HG03378 (cell line): ENCODE data around the gene GABBR2.

Experiments
- ATAC-seq: cut with Tn5 transposase; IDR thresholded peaks from one replicate; pipeline ENCODE4 v1.9.1; 2021; ENCODE audit warnings: mild to moderate bottlenecking, moderate library complexity; ENCODE audit not compliant: unreplicated experiment

The GABBR2 gene

GRCh38 chr9:98708933-98709911 lies at the start of gene GABBR2:
Gene GABBR2 (minus strand): TSS chr9:98708935. CDS start chr9:98708737, 198 bp downstream.
- no peak for ATAC-seq

DNA sequence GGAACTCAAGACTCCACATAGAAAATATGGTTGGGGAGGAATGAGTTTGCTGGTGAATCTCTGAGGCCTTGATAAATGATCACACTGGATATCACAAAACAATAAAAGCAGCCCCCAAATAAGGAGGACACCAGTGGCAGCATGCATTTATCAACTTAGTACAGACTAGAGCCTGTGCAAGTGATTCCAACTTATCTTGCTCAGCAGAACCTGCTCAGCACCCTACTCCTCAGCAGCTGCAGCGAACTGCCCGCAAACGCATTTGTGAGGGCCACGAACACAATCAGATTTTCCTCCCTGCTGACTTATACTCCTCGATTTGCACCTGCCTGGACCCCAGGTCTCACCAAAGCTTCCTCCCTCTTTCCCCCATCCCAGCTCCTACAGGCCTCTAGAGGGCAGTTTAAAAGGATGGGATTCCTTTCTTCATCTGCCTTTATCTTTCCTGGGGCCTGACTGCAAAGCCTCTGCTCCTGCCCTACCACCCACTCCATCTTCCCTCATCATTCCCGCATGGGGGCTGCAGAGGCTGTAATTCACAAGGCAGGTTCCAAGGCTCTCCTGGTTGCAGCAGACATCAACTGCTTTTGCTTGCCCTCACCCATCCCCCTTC lies 46.4 kb upstream of the GABBR2 start:
- ATAC-seq, result no peak

- ATAC-seq, result no peak
Measured at GRCh38 chr9:98751210-98751609, 42.5 kb upstream of the GABBR2 start.

- ATAC-seq, result no peak
Measured at GRCh38 chr9:98750364-98751060, 41.8 kb upstream of the GABBR2 start.

GRCh38 chr9:98747476-98747875 lies 38.7 kb upstream of the GABBR2 start:
- no peak for ATAC-seq

GRCh38 chr9:98745470-98745869 lies 36.7 kb upstream of the GABBR2 start:
- no peak for ATAC-seq

- no peak for ATAC-seq
Measured at GRCh38 chr9:98743818-98744611, 35.3 kb upstream of the GABBR2 start.

- no peak for ATAC-seq
Measured at GRCh38 chr9:98743329-98743728, 34.6 kb upstream of the GABBR2 start.

DNA sequence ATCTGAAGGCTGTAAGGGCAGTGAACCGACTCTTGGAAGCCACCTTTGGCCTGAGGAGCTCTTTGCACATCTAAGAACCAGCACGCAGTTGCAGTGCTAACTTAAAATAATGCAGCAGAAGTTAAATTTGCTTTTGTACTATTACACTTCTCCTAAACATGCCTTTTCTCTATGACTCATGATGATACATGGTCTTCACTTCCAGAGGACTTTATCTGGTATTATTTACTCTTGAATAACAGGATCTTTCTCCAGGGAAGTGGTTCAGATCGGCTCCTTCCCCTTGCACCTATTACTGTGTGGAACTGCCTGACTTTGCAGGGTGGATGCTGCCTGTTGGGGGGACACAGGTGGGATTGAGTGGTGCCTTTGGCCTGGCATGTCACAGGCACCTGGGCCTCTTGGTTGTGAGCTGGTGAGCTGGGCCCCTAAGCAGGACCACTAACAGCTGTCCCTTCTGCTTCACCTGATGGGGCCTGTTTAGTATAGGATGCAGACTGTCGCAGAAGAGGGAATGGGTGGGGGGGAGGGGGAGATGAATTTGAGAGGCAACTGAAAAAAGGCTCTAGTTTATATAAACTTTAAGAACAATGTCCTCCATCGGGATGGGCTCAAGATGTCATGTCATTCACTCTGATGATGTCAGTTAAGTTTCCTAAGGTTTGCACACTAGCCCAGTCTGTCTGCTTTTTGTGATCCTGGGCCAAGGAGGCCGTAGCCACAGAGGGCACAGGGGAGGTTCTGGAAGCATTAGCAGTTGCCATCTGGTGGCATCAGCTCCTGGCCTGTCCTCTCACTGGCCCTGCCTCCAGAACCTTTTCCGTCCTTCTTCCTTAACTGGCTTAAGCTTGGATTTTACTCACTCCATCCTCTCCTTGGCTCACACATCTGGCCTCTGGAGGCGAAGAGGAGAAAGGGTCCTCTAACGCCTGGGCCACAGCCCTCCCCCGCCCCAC lies 33.9 kb upstream of the GABBR2 start:
- ATAC-seq, result no peak

DNA sequence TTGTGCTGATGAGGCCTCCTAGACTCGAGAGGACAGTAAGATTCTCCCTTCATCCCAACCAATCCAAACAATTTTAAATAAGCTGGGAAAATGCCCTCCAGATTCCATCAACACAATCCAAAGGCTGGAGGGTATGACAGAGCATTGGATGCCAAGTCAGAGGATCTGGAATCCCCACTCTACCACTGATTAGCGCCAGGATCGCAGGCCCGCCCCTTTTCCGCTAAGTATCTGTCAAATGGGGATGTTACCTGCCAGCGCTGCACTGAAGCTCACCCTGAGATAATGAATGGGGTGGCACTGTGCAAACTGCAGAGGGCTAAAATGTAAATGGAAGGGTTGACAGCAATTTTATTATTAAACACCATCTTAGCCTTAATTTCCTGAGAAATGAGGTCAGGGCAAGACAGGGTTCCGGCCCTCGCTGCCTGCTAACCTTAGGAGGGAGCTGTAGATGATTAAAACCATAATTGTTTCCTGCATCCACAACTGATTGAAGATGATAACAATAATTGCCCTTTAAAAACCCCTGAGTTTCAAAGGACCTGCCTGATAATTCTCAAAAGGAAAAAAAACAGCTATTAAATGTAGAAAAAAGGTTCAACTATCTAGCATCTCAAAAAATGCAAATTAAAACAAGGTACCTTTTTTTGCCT lies 31.6 kb upstream of the GABBR2 start:
- ATAC-seq, result no peak

DNA sequence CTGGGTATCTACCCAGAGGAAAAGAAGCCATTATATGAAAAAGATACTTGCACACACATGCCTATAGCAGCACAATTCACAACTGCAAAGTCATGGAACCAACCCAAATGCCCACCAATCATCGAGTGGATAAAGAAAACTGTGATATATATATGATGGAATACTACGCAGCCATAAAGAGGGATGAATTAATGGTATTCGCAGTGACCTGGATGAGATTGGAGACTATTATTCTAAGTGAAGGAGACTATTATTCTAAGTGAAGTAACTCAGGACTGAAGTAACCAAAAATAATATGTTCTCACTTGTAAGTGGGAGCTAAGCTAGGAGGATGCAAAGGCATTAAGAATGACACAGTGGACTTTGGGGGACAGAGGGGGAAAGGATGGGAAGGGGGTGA lies 30.0 kb upstream of the GABBR2 start:
- no peak for ATAC-seq

DNA sequence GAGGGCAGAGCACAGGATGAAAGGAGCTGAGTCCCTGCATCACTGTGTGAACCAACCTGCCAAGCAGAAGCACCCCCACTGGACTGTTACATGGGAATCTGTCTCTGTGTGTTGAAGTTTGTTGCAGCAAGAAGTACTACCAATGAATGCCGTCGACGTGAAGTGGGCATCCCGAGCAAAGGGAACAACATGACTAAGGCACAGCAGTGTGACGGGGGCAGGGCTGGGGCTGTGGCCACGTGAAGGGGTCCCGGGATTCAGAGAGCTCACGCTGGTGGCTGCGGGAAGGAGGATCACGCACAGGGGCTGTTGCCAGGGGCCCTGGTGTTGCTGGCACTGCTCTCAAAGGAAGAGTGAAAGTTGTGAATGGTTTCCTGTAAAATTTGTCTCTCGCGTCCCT lies 27.5 kb upstream of the GABBR2 start:
- no peak for ATAC-seq

GRCh38 chr9:98732801-98733200 lies 24.1 kb upstream of the GABBR2 start:
- ATAC-seq, result no peak

DNA sequence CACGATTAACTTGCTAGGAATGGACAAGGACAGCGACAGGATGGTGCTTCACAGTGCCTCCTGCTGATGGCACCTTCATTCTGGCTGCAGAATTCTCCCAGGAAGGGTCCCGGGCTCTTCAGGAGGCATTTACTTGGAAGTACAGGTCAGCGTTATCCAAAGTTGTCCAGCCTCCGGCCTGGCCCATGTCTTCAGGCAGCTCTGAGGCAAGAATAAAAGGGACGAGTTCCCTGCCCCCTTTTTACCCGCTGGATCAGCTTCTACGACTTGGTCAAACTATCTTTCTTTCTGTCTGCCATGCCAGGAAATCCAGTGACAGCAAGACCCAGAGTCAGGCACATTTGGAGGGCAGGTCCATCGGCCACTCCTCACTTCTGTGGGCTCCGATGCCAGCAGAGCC lies 23.4 kb upstream of the GABBR2 start:
- no peak for ATAC-seq

GRCh38 chr9:98730871-98731270 lies 22.1 kb upstream of the GABBR2 start:
- ATAC-seq, result no peak

GRCh38 chr9:98728500-98728899 lies 19.8 kb upstream of the GABBR2 start:
- no peak for ATAC-seq

DNA sequence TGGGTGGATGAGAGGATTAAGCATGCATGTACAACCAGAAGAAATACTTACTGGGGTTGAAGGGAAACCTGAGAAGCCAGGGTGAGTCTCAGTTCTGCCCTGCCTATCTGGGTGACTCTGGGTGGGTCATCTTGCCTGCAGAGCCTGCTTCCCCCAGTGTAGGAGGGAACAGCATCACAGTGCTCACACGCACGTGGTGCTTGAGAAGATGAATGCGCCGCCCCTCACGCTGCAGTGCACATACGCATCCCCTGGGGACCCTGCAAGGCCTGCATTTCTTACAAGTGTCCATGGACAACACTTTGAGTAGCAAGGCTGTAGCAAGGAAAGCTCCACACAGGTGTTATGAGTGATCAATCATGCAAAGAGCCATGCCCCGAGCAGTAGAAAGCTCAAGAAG lies 18.7 kb upstream of the GABBR2 start:
- ATAC-seq, result no peak

DNA sequence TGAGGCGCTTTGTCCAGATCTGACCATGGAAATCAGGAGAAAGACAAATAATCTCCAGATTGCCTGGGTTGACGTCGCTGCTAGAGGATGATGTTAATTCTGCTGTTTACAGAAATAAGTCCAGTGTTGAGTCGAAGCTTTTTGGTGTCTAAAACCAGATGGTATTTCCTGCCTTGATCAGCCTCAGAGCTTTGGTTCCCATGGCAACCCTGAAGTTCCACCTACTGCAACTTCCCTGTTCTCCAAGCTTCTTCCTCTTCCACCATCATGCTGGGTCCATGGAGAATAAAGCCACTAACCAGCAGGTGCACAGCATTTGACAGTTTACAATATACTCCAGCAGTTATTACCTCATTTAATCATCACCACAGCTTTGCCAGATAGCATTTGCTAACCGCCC lies 18.0 kb upstream of the GABBR2 start:
- no peak for ATAC-seq
